Measurements from ENCODE around the gene KRTAP3-2.

Gene KRTAP3-2

GRCh38 chr17:40961591-40961990, 38.1 kb downstream of the KRTAP3-2 start:
- DNase-seq, result no peak

GRCh38 chr17:40960144-40960543, 39.6 kb downstream of the KRTAP3-2 start:
- no peak for DNase-seq

GRCh38 chr17:40958086-40958953, 41.4 kb downstream of the KRTAP3-2 start:
- DNase-seq, result no peak

GRCh38 chr17:40956401-40957254, 43.1 kb downstream of the KRTAP3-2 start:
- no peak for DNase-seq

- DNase-seq, result no peak
These were observed 45.8 kb downstream of the KRTAP3-2 start for GRCh38 chr17:40953881-40954280.

GRCh38 chr17:40952661-40953060, 47.0 kb downstream of the KRTAP3-2 start:
- DNase-seq, result no peak

GRCh38 chr17:40952154-40952553, 47.6 kb downstream of the KRTAP3-2 start:
- no peak for DNase-seq

GRCh38 chr17:40951011-40951622, 48.6 kb downstream of the KRTAP3-2 start:
- DNase-seq, result no peak

GRCh38 chr17:40950176-40950575, 49.5 kb downstream of the KRTAP3-2 start:
- DNase-seq, result no peak

GRCh38 chr17:40949418-40949817, 50.3 kb downstream of the KRTAP3-2 start:
- DNase-seq, result no peak

Measured in NCI-H1092 (cell line).